ENCODE data around the gene CLCN2. TPM values are rescaled to one million over a fixed set of nuclear protein-coding genes. Genes with fewer than 3 reads are reported as not detected.

CLCN2 gene
- total RNA-seq, 1 experiment from 2014 or later = 22.6 TPM

- Mint-ChIP-seq H3K27ac (no peak overlapping the region), H3K9me3 (no peaks in the 10 kb centered on the region), H3K4me3 (no peak overlapping the region), H3K27me3 (ENCODE audit: low read depth) (no peaks in the 10 kb centered on the region), H3K36me3 (no peaks in the 10 kb centered on the region), H3K4me1 (no peaks in the 10 kb centered on the region)
- DNase-seq (ENCODE audit: low spot score) = no peak
- no peak for ATAC-seq
- ChIA-PET CTCF (no interaction called here), POLR2A (no interaction called here)
- TF ChIP-seq TEAD4 (CRISPR knock-in tag; IDR thresholded peaks at IDR 0.05) = no peak
- no peak for TF ChIP-seq ZNF281 (CRISPR knock-in tag; IDR thresholded peaks at IDR 0.05)
- TF ChIP-seq ZNF532 (CRISPR knock-in tag; IDR thresholded peaks at IDR 0.05; ENCODE audit: borderline replicate concordance) = no peak
- TF ChIP-seq ZMAT4 (CRISPR knock-in tag; IDR thresholded peaks at IDR 0.05) = no peak
- TF ChIP-seq IRF1 (CRISPR knock-in tag; IDR thresholded peaks at IDR 0.05) = no peak
- no peak for TF ChIP-seq GRHL2 (CRISPR knock-in tag; IDR thresholded peaks at IDR 0.05; ENCODE audit: insufficient replicate concordance, severe bottlenecking)
- TF ChIP-seq GABPB1 (CRISPR knock-in tag; IDR thresholded peaks at IDR 0.05) = no peak
- no peak for TF ChIP-seq USF2 (CRISPR knock-in tag; IDR thresholded peaks at IDR 0.05)
- TF ChIP-seq MYBL2 (CRISPR knock-in tag; IDR thresholded peaks at IDR 0.05) = no peak
- TF ChIP-seq ATF6 (CRISPR knock-in tag; IDR thresholded peaks at IDR 0.05) = no peak
- TF ChIP-seq ZNF232 (CRISPR knock-in tag; IDR thresholded peaks at IDR 0.05) = no peak
- no peak for TF ChIP-seq ERG (CRISPR knock-in tag; IDR thresholded peaks at IDR 0.05)
- TF ChIP-seq JUN (CRISPR knock-in tag; IDR thresholded peaks at IDR 0.05) = no peak
- TF ChIP-seq NFE2L1 (CRISPR knock-in tag; IDR thresholded peaks at IDR 0.05) = no peak
- no peak for TF ChIP-seq ZNF416 (CRISPR knock-in tag; IDR thresholded peaks at IDR 0.05)
- no peak for TF ChIP-seq TCF7 (CRISPR knock-in tag; IDR thresholded peaks at IDR 0.05; ENCODE audit: low read depth)
- TF ChIP-seq HMGXB4 (CRISPR knock-in tag; IDR thresholded peaks at IDR 0.05) = no peak
Measured at GRCh38 chr3:184405075-184406030, 43.9 kb upstream of the CLCN2 start.
